Hepatocyte (in vitro differentiated cells): ENCODE measurements around the gene SERPINB11.

ENCODE experiments used
- CTCF ChIP-seq: fragments of 200-600 bp; sonication (generic); IDR thresholded peaks from 2 replicates; pipeline ENCODE4 v1.5.1; 2016; ENCODE audit warnings: antibody characterized with exemption, mild to moderate bottlenecking; ENCODE audit not compliant: poor library complexity
- EZH2 ChIP-seq: fragments of 200-600 bp; sonication (generic); IDR thresholded peaks from 2 replicates; pipeline ENCODE4 v1.6.1; 2016; ENCODE audit warnings: antibody characterized with exemption, mild to moderate bottlenecking, borderline replicate concordance

DNA sequence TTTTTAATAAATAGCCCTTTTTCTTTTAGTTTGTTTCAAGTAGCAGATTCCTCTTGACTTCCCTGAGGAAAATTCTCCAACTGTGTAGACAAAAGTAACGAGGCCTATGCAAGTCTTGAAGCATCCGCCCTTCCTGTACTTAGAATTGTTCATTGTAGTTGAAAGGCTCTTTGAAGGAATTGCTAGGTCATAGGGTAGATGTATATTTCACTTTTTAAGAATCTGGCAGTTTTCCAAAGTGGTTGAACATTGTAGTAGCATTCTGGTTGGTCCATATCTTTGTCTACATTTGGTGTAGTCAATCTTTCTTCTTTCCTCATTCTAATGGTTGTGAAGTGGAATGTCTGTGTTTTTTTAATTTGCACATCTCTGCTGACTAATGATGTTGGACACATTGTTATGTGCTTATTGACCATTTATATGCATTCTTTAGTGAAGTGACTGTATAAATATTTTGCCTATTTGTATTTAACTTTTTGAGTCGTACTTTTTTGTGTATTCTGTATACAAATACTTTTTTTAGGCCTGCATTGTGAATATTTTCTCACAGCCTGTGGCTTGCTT is 5.6 kb upstream of the SERPINB11 start:
- TF ChIP-seq EZH2 (no peak), CTCF (no peak)
